Calu3 (cell line): ENCODE measurements around the gene ANTXR2. TPM values are rescaled to one million over a fixed set of nuclear protein-coding genes. Genes with fewer than 3 reads are reported as not detected.

Experiments used
- BruUV-seq: library from RNA; stranded (reverse); fragments of 400-500 nt; replicated peaks from 2 replicates; lab custom pipeline; 2021; lab: Mats Ljungman, UMichigan
- CTCF ChIA-PET: fragments of 300-600 bp; sonication (Branson Sonifier 250); formaldehyde crosslinking; loops from one replicate; lab custom pipeline; 2022; ENCODE audit warnings: antibody characterized with exemption; lab: Charles Lee
- DNase-seq: peaks from one replicate; pipeline ENCODE4 v3.0.0; 2022
- H3K27ac Mint-ChIP-seq: one replicate; pipeline ENCODE4 v1.8.0; 2022; ENCODE audit warnings: mixed read lengths; ENCODE audit not compliant: unreplicated experiment
- H3K27me3 Mint-ChIP-seq: one replicate; pipeline ENCODE4 v1.8.0; 2022; ENCODE audit warnings: mixed read lengths; ENCODE audit not compliant: unreplicated experiment
- H3K36me3 Mint-ChIP-seq: one replicate; pipeline ENCODE4 v1.8.0; 2022; ENCODE audit warnings: mild to moderate bottlenecking, moderate library complexity, mixed read lengths; ENCODE audit not compliant: insufficient read depth, unreplicated experiment
- H3K4me1 Mint-ChIP-seq: one replicate; pipeline ENCODE4 v1.8.0; 2022; ENCODE audit warnings: mild to moderate bottlenecking, low read depth, mixed read lengths; ENCODE audit not compliant: unreplicated experiment
- H3K4me3 Mint-ChIP-seq: one replicate; pipeline ENCODE4 v1.8.0; 2022; ENCODE audit warnings: mild to moderate bottlenecking, low read depth, moderate library complexity, mixed read lengths; ENCODE audit not compliant: unreplicated experiment
- H3K9me3 Mint-ChIP-seq: one replicate; pipeline ENCODE4 v1.8.0; 2022; ENCODE audit warnings: low read depth, mixed read lengths; ENCODE audit not compliant: unreplicated experiment
- intact Hi-C: fragments of 100-400 bp; cut with micrococcal nuclease; formaldehyde crosslinking; loops from one replicate; pipeline ENCODE4 v1.10.0; 2022; ENCODE audit not compliant: unreplicated experiment
- total RNA-seq: library from RNA; stranded (reverse); gene quantifications from 2 replicates; pipeline ENCODE4 v1.2.3, GENCODE V29; 2022
- TF ChIP-seq, protein P1 (sequence below): fragments of 200-600 bp; IDR thresholded peaks from one replicate; pipeline ENCODE4 v1.8.0; 2022; ENCODE audit warnings: antibody characterized with exemption; ENCODE audit not compliant: unreplicated experiment

ANTXR2 gene
- total RNA-seq, 1 experiment from 2014 or later = 23.6 TPM

- H3K27me3 Mint-ChIP-seq = no peaks in the 10 kb centered on the region
- no TSS peak for BruUV-seq
- CTCF ChIA-PET = no interaction called here
- no peaks in the 10 kb centered on the region for H3K9me3 Mint-ChIP-seq
- DNase-seq = no peak
- intact Hi-C loops = no loop called here
- no peak overlapping the region for H3K27ac Mint-ChIP-seq
- H3K36me3 Mint-ChIP-seq = no peaks in the 10 kb centered on the region
- TF ChIP-seq, protein P1, sequence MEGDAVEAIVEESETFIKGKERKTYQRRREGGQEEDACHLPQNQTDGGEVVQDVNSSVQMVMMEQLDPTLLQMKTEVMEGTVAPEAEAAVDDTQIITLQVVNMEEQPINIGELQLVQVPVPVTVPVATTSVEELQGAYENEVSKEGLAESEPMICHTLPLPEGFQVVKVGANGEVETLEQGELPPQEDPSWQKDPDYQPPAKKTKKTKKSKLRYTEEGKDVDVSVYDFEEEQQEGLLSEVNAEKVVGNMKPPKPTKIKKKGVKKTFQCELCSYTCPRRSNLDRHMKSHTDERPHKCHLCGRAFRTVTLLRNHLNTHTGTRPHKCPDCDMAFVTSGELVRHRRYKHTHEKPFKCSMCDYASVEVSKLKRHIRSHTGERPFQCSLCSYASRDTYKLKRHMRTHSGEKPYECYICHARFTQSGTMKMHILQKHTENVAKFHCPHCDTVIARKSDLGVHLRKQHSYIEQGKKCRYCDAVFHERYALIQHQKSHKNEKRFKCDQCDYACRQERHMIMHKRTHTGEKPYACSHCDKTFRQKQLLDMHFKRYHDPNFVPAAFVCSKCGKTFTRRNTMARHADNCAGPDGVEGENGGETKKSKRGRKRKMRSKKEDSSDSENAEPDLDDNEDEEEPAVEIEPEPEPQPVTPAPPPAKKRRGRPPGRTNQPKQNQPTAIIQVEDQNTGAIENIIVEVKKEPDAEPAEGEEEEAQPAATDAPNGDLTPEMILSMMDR = no peak
- no peak overlapping the region for H3K4me3 Mint-ChIP-seq
- no peaks in the 10 kb centered on the region for H3K4me1 Mint-ChIP-seq
These were observed 123.9 kb downstream of the ANTXR2 start for GRCh38 chr4:79949178-79949577.

GRCh38 chr4:79948739-79949138, 124.3 kb downstream of the ANTXR2 start:
- intact Hi-C loops = no loop called here
- DNase-seq = no peak
- CTCF ChIA-PET = no interaction called here
- Mint-ChIP-seq H3K4me3 (no peak overlapping the region), H3K27me3 (no peaks in the 10 kb centered on the region), H3K27ac (no peak overlapping the region), H3K36me3 (no peaks in the 10 kb centered on the region), H3K9me3 (no peaks in the 10 kb centered on the region), H3K4me1 (no peaks in the 10 kb centered on the region)
- TF ChIP-seq, protein P1 = no peak
- no TSS peak for BruUV-seq

DNA sequence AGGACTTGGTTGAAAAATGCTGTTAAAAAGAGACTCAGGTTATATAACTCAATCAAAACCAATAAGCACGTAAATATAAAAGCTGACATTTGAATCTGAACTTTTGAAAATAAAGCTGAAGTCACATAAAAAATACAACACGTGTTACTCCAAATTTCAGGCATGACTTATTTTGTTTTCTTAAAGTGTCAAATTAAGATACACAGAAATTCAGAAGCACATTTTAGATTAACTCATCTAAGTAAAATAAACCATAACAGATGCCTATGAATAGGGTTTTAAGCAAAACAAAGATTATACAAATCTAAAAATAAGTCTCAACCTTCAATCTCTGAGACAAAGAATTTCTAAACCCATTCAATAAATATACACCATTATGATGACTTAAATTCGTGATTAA, 124.8 kb downstream of the ANTXR2 start:
- H3K4me1 Mint-ChIP-seq = no peaks in the 10 kb centered on the region
- no peaks in the 10 kb centered on the region for H3K27me3 Mint-ChIP-seq
- CTCF ChIA-PET = no interaction called here
- intact Hi-C loops = no loop called here
- no peak overlapping the region for H3K4me3 Mint-ChIP-seq
- DNase-seq = no peak
- no peaks in the 10 kb centered on the region for H3K36me3 Mint-ChIP-seq
- H3K27ac Mint-ChIP-seq = no peak overlapping the region
- no TSS peak for BruUV-seq
- H3K9me3 Mint-ChIP-seq = no peaks in the 10 kb centered on the region
- TF ChIP-seq, protein P1 = no peak

DNA sequence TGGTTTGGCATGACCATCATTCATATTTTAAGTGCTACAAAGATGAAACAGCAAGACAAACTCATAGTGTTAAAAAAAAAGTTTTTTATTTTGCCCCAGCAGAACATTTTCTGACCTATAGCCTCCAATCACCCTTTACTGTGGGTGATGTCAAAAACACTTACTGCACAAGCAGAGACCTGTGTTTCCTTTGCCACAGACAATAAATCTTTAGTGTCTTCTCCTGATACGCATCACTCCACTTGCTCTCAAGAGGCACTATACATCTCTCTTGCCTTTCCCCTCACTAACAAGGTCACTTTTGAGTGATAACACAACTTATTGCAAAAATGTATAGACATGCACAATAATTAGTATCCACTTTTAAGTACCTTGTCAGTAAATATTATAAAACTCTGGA, 125.6 kb downstream of the ANTXR2 start:
- DNase-seq = no peak
- H3K4me3 Mint-ChIP-seq = no peak overlapping the region
- no peaks in the 10 kb centered on the region for H3K36me3 Mint-ChIP-seq
- no peaks in the 10 kb centered on the region for H3K27me3 Mint-ChIP-seq
- no peaks in the 10 kb centered on the region for H3K9me3 Mint-ChIP-seq
- H3K4me1 Mint-ChIP-seq = no peaks in the 10 kb centered on the region
- intact Hi-C loops = no loop called here
- no TSS peak for BruUV-seq
- H3K27ac Mint-ChIP-seq = no peak overlapping the region
- CTCF ChIA-PET = interaction anchor here (0.6 kb wide), 1 partner anchor 56 kb away, joined by 3 read pairs; no protein-coding TSS in a partner anchor
- TF ChIP-seq, protein P1 = no peak
